ENCODE results near the gene EIF4H.

- TF ChIP-seq CTCF (IDR thresholded peaks at IDR 0.05; ENCODE audit: low read length) (no peak), EZH2 (IDR thresholded peaks at IDR 0.05; ENCODE audit: borderline replicate concordance, low read length) (no peak)
Measured at GRCh38 chr7:74217455-74218342, 43.5 kb downstream of the EIF4H start.

Measured in OCI-LY1 (cell line).